ENCODE results near the gene TMEM92.
"Not testable (repeated sequence)": the region's sequence is repeated elsewhere in the genome, so short reads cannot be mapped to it uniquely, and the experiment has no call there.

TMEM92 gene

DNA sequence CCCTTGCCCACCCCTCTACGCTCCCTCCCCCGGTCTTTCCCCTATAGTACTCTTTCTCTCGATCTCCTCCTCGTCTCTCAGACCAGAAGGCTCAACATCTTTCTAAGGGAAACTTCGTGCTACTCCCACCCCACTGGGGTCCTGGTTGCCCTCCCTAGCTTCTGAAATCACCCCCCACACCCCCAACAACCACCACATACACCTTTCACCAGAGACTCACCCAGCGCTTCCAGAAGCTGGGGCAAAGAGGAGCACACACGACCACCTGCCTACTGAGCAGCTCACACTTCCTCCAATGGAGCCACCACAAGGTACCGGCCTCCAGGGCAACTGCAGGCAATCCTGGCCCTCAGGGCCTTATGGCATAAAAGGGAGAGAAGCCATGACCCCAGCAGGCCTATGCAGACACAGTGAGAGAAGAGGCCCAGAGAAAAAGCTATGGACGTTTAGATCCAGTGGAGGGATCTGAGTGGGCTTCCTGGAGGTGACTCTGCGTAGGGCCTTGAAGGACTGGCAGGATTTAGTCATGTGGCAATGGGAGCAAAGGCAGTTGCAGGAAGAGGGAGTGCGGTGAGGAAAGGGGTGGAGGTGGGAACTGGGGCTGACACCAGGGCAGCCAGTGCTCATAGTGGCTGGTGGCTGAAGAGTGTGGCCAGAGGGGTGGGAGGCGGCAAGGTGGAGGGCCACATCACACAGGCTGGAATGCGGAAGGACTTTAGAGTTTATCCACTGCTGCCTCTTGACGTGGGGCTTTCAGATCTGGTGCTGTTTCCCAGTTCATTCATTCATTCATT is 12.1 kb upstream of the TMEM92 start:
- no peak for DNase-seq (ENCODE audit: low spot score)

DNA sequence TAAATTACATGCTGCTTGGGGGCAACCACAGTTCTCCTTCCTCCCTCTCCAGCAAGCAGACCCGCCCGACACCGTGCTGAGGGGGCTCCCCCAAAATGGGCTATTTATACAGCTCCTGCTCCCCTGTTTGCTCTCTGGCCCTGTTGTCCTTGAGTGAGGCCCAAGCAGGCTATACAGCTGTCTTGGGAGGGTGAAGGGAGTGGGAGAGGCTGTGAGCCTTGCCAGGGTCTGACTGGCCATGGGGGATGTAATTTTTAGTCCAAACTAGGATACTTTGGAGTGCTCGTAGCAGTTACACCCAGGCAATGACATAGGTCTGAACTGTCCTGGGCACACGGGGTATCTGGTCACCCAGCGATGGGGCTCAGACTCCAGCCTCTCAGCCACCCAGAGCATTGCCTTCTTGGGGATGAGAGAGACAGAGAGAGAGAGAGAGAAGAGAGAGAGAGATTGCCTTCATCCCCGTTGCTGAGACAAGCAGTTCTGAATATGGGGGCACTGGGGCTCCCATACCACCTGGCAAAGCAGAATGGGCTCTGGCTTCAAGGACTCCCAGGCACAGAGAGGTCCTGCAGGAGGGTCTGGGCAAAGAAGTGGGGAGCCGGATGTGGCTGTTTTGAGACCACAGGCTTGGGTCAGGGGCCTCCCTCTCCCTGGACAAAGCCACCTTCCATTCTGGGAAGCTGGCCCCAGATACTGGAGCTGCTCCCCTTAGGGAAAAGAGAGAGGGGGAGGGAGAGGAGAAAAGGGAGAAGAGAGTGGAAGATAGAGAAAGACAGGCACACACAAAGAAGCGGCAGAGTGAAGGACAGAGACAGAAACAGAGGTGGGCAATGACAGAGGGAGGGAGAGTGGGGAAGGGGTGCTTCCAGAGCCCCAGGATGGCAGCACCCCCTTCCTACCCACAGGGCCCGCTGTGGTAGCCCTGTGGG is 10.7 kb upstream of the TMEM92 start:
- no peak for DNase-seq (ENCODE audit: low spot score)

DNA sequence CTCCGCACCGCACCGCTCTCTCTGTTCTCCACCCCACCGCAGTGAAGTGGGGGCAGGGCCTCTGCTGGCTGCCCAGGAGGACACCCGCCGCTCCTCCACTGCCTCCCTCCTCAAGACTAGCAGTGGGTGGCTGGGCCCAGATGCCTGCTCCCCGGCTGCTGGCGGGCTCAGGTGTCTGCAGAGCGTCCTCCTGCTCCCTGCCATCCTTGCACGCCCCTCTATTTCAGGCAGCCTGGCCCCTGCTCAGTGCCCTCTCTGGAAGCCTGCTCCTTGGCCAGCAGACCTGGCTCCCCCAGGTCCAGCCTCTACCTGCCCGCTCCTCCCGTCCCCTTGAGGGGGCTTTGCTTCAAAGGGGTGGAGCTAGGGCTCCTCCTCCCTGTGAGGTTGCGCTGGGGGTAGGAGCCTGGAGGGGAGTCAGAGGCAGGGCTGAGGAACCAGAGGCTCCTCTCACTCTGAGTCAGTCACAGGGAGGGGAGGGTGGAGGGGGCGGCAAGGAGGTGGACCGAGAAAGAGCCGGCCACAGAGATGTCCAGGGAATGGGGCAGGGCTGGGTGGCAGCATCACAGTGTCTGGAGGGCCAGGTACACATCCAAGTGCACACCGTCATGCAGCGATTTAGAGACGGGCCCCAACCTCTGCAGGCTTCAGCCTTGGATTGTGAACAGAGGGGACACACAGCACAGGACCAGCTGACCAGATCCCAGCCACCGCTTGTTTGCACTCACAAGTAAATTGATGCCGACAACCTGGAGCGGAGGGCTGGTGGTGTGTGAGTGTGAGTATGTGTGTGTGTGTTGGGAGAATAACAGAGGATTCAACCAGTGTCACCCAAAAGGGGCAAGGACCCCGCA is 9.8 kb upstream of the TMEM92 start:
- DNase-seq (ENCODE audit: low spot score): no peak

DNA sequence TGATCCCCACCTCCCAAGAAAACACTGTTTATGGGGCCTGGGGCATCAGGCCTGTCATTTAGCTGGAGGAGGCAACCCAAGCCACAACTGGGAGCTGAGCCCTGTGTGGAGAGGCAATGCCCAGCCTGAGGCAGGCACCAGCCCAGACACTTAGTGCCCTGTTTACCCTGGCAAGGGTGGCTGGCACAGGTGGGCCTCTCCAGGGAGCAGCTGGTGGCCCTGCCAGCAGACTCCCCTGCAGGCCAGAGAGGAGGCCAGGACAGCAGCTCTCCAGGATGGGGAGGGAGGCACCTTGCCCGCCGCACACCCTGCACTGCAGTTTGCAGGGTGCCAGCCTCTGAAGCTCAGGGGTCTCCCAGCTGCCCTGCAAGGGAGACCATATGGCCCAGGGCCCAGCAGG is 9.1 kb upstream of the TMEM92 start:
- no peak for DNase-seq (ENCODE audit: low spot score)

DNA sequence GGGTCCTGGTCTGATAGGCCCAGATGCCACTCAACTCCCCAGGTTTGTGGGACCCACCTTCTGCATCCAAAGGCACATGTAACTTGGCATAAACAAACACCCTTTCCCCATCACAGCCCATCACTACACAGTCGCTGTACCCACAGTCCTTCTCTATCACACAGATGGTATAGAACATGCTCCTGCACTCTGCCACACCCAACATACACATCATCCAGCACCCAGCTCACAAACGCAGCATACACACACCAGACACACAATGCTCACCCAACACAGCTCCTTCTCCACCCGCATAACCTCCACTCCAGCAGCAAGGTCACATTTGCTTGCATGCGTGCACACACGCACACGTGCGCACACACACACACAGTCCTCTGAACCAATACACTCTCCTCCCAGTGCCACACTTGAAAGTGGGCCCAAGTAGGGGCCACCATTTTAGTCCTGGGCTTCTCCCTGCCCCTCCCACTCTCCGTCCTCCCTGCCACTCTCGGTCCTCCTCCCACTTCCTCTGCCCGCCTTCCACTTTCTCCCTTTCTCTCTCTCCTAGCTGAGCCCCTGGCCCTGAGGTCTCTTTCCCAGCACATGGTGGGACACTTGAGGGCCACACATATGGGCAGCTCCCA is 8.5 kb upstream of the TMEM92 start:
- no peak for DNase-seq (ENCODE audit: low spot score)

DNA sequence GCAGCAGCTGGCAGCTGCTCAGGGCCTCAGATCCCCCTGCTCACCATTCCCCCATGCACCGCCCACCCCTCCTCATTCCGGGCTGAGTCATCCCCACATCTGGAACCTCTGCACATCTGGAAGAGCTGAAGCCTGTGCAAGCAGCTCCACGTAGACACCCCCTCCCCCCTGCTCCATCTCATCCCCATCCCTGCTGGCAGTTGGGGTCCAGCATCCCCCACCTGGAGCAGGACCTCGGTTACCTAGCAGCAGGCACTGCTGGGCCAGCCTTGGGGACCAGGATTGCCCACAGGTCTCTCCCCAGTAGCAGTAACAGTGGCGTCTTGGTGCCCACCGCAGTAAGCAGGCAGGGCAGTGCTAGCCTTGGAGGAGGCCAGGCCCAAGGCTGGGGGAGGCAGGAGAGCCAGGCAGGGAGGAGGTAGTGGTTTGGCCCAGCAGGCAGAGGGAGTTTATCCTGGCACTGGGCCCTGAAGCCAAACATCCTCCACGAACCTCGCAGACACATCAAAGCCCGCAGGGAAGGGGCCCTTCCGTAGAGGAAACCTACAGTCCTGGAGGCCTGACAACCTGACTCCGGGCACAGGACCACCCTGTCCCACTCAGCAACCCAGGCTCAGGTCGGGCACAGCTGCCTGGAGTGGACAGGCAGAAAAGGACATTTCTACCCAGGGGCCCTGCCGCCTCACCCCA is 7.7 kb upstream of the TMEM92 start:
- DNase-seq (ENCODE audit: low spot score): no peak

DNA sequence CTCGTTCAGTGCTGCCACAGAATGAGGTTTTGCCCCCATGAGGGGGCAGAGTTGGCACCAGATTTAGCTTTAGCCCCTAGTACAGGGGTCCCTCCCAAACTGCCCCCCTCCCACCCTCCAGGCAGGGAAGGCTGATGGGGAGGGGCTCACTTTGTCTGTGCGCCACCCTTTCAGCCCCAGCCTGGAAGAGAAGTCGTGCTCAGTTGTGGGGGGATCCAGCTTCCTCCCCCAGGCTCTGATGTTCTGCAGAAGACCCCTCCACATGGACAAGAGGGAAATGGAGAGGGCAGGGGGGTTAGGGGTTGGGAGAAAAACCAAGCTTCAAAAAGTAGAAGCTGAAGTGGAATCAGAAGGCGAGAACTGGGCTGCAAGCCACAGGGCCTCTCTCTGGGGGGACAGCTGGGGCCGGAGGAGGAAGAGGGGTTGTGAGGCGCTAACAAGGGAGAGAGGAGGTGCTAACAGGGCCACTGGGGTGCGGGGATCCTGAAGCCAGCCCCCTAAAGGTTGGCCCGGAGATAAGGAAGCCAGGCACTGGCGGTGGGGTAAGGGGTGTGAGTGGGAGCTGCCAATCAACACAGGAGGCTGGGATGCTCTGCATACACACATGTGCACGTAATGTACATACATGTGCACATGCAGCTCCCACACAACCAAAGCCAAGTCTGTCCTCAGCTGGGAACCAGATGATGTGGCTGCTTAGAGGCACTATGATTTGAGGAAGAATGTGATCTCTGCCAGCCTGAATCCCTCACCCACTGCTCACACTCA is 7.0 kb upstream of the TMEM92 start:
- DNase-seq (ENCODE audit: low spot score): no peak

DNA sequence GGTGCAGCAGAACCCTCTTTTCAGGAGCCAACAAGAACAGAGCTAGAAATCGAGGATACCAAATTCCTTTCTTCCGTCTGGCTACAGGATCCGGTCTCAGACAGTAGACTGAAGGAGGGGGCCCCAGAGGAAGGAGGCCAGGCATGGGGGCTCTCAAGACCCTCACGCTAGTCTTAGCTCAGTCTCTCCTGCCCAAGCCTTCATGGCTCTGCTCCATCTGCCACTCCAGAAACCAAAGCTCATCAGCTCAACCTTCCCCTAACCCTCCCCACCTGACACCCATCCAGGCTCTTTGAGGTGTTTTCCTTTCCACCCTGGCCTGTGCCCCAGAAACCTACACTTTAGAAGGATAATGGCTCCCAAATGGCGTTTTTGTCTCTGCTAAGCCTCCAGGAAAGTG is 6.2 kb upstream of the TMEM92 start:
- DNase-seq (ENCODE audit: low spot score): no peak

DNA sequence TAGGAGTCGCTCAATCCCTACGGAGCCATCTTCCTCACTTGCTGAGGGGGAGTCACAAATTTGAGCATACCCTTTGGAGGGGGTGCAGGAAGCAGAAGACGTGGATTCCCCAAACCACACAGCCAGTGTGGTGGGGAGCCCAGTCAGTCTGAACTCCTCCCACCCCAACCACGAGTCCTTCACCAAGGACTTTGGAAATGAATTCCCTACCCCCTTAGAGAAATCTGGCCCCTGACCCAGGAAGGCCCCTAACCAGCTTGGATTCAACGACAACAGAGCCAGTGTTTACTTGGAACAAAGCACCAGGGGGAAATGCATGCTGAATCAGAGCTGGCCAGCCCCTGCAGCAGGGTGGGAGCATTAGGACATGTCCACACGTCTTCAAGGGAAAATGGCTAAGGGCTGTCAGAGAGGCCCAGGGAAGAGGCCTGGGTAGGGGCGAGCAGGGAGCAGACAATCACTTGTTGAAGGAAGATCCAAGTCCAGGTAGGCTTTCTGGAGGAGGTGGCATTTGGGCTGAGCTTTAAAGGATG is 5.5 kb upstream of the TMEM92 start:
- DNase-seq (ENCODE audit: low spot score): no peak

DNA sequence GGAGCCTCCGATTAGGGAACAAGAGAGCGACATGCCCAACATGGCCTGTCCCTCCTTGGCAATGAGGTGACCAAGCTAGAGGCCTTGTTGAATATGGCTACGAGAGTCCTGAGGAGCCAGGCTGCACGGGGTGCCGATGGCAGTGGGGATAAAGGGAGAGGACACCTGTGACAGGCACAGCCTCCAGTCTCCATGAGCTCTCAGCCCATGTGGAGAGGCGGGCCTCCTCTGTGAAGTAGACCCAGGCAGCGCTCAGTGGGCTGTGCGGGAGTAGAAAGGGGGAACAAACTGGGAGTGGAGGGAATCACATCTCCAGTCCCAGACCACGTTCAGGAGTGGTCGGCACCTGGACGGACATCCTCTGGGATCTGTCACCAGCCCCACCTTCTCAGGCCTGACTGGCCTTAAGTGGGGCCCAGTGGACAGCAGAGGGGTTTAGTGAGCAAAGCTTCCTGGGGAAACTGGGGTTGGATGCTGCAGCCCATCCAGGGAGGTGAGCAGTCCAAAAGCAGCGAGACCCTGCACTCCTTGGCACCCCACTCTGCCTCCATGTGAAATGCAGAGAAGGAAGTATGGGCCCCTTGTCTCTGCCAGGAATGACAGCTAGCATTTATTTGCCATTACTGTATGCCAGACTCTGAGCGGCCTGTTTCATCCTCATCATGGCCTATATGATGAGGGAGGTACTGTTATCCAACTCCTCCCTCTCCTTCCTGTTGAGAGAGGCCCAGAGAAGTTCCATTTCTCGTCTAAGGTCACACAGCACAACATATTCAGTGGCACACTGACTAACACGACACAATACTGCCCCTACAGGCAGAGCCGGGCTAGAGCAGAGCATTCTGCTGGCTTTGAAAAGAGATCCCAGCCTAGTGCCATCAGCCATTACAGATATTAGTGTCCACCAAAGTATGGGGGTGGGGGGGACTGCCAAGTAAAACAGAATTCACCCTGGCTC is 4.5 kb upstream of the TMEM92 start:
- peak; percentile 71 for DNase-seq (ENCODE audit: low spot score)

DNA sequence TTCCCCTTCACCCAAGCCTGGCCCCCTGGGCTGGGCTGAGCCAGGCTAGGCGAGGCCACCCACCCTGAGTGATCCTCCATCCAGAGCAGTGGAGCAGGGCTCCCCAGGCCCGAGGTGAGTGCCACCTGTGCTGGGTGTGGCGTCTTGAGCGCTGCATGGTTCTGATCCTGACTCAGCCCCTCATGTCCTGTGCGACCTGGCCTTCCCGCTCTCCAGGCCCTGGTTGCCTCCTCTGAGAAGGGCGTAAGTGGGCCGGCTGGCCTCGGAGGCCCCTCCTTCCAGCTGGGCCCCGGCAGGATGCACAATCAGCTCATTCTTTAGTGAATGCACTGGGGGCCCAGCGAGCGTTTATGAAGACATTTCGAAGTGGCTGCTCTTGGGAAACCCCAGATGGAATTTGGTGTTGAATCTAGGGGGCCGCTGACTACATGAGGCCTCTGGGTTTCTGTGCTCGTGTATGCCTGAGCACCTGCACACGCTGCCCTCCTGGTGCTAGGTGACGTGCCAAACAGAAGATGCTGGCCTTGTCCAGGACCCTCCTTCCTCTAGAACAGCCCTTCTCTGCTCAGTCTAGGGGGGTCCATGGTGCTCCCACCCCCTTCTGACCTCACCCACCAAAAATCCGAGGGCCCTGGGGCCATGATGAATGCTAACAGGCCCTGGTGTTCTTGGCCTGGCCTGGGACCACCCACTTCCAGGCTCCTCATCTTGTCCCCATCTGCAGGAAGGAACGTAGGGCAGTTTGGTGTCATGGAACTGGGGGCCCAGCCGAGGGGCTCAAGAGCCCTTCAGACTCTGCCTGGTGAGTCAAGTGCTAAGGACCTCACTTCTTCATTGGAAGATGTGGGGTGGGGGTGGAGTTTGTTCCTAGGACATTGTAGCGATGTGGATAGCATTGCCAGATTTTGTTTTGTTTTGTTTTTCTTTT is 3.6 kb upstream of the TMEM92 start:
- no peak for DNase-seq (ENCODE audit: low spot score)

DNA sequence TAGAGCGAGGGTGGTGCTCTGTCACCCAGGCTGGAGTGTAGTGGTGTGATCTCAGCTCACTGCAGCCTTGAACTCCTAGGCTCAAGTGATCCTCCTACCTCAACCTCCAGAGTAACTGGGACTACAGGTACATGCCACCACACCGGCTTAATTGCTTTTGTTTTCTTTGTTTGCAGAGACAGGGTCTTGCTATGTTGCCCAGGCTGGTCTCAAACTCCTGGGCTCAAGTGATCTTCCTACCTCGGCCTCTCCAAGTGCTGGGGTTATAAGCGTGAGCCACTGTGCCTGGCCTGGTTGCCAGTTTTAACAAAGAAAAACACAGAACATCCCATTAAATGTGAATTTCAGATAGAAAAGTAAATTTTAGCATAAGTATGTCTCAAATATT is 2.9 kb upstream of the TMEM92 start:
- DNase-seq (ENCODE audit: low spot score): not testable (repeated sequence)

DNA sequence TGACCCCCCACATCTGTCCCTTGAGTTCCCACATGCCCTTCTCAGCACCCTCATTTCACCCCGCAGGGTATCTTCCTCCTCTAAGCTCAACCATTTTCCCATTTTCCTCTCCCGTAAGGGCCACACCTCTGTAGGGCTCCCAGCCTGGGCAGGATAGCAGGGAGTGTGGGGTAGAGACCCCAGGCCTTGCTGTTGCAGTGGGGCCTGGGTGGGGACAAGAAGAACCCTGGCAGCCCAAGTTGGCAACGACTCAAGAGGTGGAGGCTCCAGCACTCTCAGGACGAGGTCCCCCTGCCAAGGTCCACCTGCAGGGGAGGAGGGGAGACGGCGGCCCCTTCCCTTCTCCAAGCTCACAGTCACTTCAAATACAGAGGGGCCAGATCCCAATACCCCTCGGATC is 2.0 kb upstream of the TMEM92 start:
- no peak for DNase-seq (ENCODE audit: low spot score)

DNA sequence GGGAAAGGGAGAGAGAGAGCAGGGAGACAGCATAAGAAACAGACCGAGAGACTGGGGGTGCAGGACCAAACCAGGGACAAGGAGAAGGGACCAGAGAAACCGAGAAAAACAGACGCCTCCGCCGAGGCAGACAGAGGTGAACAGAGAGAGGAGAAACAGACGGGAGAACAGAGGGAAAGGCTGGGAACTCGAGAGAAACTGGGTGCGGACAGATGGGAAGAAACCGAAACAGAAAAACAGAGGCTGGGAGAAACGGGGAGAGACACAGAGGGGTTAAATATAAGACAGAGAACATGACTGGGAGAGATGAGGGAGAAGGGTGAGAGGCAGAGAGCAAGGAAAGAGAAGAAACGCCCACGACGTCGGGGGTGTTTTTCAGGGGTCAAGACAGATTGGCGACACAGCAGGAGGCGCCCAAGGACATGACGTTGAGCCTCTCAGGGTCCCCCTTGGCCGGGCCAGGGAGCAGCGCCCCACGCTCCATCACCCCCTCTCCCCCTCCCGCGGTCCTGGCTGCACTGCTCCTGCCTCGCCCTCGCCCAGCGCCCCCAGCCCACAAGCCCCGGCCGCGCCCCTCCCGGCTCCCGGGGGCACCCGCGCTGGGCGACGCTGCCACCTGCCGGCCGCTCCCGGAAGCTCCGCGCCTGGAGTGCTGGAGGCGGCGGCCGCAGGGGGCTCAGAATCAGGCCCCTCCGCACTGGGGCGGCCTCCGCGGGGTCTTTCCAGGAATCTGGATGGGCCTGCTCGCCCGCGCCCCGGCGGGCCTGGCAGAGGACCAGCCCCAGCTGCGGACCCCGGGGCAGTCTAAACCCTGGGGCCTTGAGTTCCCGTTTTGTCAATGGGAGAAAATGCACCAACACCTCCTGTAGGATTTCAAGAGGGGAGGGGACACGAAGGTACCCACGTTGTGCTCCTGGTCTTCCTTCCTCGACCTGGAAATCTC is 1.3 kb upstream of the TMEM92 start:
- peak; percentile 39 for DNase-seq (ENCODE audit: low spot score)

DNA sequence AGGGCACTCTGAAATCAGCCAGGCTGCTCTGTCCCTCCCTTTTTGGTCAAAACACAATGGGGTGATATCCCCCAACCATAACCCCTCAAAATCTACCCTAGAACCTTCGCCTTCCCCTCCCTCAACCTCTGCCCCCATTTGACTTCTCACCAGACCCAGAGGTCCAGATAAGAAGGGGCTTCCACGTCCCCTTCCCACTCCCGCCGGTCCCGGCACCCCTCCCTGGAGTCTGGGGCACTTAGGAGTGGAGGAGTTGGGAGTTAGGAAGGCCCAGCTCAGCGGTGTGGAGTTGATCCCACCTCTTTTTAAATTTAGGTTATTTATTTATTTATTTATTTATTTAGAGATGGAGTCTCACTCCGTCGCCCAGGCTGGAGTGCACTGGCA is 619 bp upstream of the TMEM92 start:
- DNase-seq (ENCODE audit: low spot score): no peak

DNA sequence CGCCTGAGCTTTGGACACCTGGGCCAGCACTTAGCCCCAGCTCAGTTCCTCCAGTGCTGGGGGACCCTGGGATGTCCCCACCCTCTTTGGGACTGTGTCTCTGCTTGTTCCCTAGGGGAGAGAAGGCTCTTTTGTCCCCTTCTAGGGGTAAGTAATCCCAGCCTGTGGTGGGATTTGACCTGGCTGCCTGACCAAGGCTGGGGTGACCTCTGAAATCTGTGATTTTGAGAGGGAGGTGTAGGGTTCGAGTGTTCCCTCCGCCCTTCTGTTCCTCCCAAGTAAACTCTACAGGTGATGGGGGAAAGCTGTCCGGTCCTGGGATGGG is 593 bp downstream of the TMEM92 start:
- no peak for DNase-seq (ENCODE audit: low spot score)

DNA sequence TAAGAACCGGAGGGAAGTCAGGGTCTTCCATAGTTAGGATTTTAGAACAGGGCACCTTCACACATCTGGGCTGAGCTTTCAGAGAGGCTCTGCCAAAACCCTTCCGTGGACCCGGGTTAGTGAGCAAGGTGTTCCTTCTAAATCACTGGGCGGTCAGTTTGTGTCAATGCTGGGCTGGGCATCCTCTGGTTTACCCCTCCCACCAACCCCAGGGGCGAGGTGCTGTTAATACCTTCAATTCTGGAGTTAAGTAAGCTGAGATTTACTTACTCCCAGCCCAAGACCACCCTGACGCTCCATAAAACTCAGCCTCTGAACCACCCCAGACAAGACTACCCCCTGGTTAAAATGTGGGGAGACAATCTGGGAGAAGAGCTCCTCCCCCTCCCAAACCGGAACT is 1.0 kb downstream of the TMEM92 start:
- DNase-seq (ENCODE audit: low spot score): no peak

Data from LoVo (cell line).